Panc1 (cell line): ENCODE data around the gene PLEKHG2. TPM values are rescaled to one million over a fixed set of nuclear protein-coding genes. Genes with fewer than 3 reads are reported as not detected.
"Not testable (repeated sequence)": the region's sequence is repeated elsewhere in the genome, so short reads cannot be mapped to it uniquely, and the experiment has no call there.

ENCODE experiments used
- ATAC-seq: fragments of 200-7000 bp; cut with Tn5 transposase; 2 replicates; pipeline ENCODE4 v1.9.1; 2020; ENCODE audit warnings: mild to moderate bottlenecking, moderate library complexity
- BruUV-seq: library from RNA; stranded (reverse); fragments of 400-500 nt; replicated peaks from 2 replicates; lab custom pipeline; 2021; lab: Mats Ljungman, UMichigan
- CTCF ChIA-PET: fragments of 300-600 bp; sonication (Branson Sonifier 250); formaldehyde crosslinking; loops from one replicate; lab custom pipeline; 2022; ENCODE audit warnings: antibody characterized with exemption; lab: Charles Lee
- POLR2A ChIA-PET: fragments of 300-600 bp; sonication (Branson Sonifier 250); formaldehyde crosslinking; loops from one replicate; lab custom pipeline; 2022; ENCODE audit warnings: antibody characterized with exemption; lab: Charles Lee
- DNase-seq: peaks from one replicate; pipeline ENCODE4 v3.0.0-alpha.2; 2010; ENCODE audit warnings: low read depth, low spot score
- H3K27ac ChIP-seq: 2 replicates; pipeline ENCODE4 v1.5.1; 2011; ENCODE audit warnings: mild to moderate bottlenecking, low read length, inconsistent platforms
- H3K27me3 ChIP-seq: fragments of 200-500 bp; sonication (Bioruptor generic); 2 replicates; pipeline ENCODE4 v1.6.0; 2014; ENCODE audit warnings: low read length, inconsistent platforms; ENCODE audit not compliant: control insufficient read depth, insufficient read depth
- H3K36me3 ChIP-seq: fragments of 200-500 bp; sonication (Bioruptor generic); 2 replicates; pipeline ENCODE4 v1.5.1; 2014; ENCODE audit warnings: inconsistent platforms, mild to moderate bottlenecking, low read length, moderate library complexity; ENCODE audit not compliant: control insufficient read depth, insufficient read depth
- H3K4me1 ChIP-seq: 2 replicates; pipeline ENCODE4 v1.5.1; 2011; ENCODE audit warnings: inconsistent platforms, mild to moderate bottlenecking, low read length, moderate library complexity; ENCODE audit not compliant: control insufficient read depth, insufficient read depth
- H3K4me3 ChIP-seq, 2 experiments: 2 replicates each; pipeline ENCODE4 v1.5.1; 2011 to 2012; ENCODE audit warnings: low read depth in 2 of 2, low read length in 2 of 2, mild to moderate bottlenecking in 2 of 2, inconsistent platforms in 1 of 2, moderate library complexity in 1 of 2
- H3K9me3 ChIP-seq: fragments of 200-500 bp; sonication (Bioruptor generic); 2 replicates; pipeline ENCODE4 v1.5.1; 2014; ENCODE audit warnings: low read depth, mild to moderate bottlenecking, inconsistent platforms, low read length, moderate library complexity; ENCODE audit not compliant: control insufficient read depth, insufficient read depth
- POLR2AphosphoS5 ChIP-seq: IDR thresholded peaks from 2 replicates; pipeline ENCODE4 v1.6.1; 2012; ENCODE audit warnings: mild to moderate bottlenecking, low read depth, low read length, moderate library complexity
- SIN3A ChIP-seq: IDR thresholded peaks from 2 replicates; pipeline ENCODE4 v1.6.1; 2012; ENCODE audit warnings: low read depth, mild to moderate bottlenecking, low read length, moderate library complexity, borderline replicate concordance; ENCODE audit not compliant: insufficient read depth
- TCF7L2 ChIP-seq: IDR thresholded peaks from 2 replicates; pipeline ENCODE4 v1.6.1; 2011; ENCODE audit warnings: mild to moderate bottlenecking, low read depth, low read length, inconsistent platforms
- in situ Hi-C: cut with HindIII; loops from 2 replicates; pipeline ENCODE4 v1.10.0; 2016; ENCODE audit warnings: low sequenced_read_pairs, low pct_unique_long_range_greater_than_20kb
- intact Hi-C: fragments of 100-400 bp; cut with micrococcal nuclease; formaldehyde crosslinking; loops from one replicate; pipeline ENCODE4 v1.10.0; 2022; ENCODE audit not compliant: unreplicated experiment
- total RNA-seq: library from RNA; stranded (reverse); gene quantifications from one replicate; pipeline ENCODE4 v1.2.1, GENCODE V29; 2021; ENCODE audit not compliant: unreplicated experiment
- TF ChIP-seq, protein P1 (sequence below): fragments of 450-650 bp; IDR thresholded peaks from 2 replicates; pipeline ENCODE4 v1.5.1; 2017; ENCODE audit warnings: mild to moderate bottlenecking
- TF ChIP-seq, protein P2 (sequence below), 2 experiments: IDR thresholded peaks; 2 replicates each; pipeline ENCODE4 v1.6.1; 2011 to 2012; ENCODE audit warnings: low read depth in 2 of 2, control low read depth in 1 of 2, low read length in 1 of 2, mild to moderate bottlenecking in 1 of 2, moderate library complexity in 1 of 2; ENCODE audit not compliant: insufficient read depth in 1 of 2

PLEKHG2 gene
- total RNA-seq, 1 experiment from 2014 or later, result 1,988 TPM

DNA sequence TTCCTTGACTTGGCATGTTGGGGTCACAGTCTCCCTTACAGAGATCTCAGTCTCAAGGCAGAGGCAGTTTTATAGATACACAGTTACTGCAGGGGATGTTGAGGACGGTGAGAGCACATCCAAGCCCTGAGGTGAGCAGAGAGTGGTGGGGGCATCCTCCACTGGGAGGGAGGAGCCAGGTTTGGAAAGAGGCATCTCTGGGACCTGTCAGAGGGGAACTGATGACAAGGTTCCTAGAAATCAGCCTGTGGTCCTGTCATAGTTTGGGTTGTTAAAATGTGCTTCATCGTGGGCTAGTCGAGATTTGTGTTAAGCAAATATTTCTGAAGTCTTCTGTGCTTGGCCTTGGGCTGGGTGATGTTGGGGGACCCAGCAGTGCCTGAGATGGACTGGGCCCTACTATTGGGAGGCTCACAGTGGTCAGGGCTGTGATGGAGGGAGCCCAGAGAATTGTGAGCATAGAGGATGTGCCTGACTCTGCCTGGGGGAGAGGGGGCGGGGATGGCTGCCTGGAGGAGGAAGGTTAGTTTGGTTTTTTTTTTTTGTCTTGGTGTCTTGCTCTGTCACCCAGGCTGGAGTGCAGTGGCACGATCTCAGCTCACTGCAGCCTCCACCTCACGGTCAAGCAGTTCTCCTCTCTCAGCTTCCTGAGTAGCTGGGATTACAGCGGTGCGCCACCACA lies 36.8 kb downstream of the PLEKHG2 start:
- CTCF ChIA-PET, result interaction anchor here (0.5 to 4.6 kb wide), 12 partner anchors 9 to 300 kb away, joined by 3 to 36 read pairs (median 6); partner anchors contain the start of genes EID2 and RPS16

DNA sequence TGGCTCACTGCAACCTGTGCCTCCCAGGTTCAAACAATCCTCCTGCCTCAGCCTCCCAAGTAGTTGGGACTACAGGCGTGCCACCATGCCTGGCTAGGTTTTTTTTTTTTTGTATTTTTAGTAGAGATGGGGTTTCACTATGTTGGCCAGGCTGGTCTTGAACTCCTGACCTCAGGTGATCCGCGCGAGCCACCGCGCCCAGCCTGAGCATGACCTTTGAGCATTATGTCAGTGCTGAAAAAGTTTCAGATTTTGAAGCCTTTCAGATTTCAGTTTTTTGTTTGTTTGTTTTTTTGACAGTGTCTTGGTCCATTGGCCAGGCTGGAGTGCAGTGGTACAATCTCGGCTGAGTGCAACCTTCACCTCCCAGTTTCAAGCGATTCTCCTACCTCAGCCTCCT lies 38.8 kb downstream of the PLEKHG2 start:
- not testable (repeated sequence) for BruUV-seq, ATAC-seq, H3K27ac ChIP-seq, H3K9me3 ChIP-seq, DNase-seq, H3K27me3 ChIP-seq, H3K4me3 ChIP-seq
- ChIA-PET CTCF (interaction anchor here (0.6 to 1.5 kb wide), 3 partner anchors 11 to 391 kb away, joined by 3 read pairs; partner anchors contain the start of gene EID2B), POLR2A (interaction anchor here (0.6 to 9.0 kb wide), 2 partner anchors 9 to 18 kb away, joined by 3 to 254 read pairs; partner anchors contain the start of gene RPS16)
- intact Hi-C loops (loop anchor here (2.0 kb wide), 1 partner anchor 22 kb away; no protein-coding TSS in a partner anchor), in situ Hi-C loops (loop anchor here (5.0 kb wide), 1 partner anchor 51 kb away; no protein-coding TSS in a partner anchor)
- Histone ChIP-seq H3K4me1 (peaks cover 29% of the 10 kb centered on the region), H3K36me3 (peaks cover 47% of the 10 kb centered on the region)

More for the DNA sequence above, 36.8 kb downstream of the PLEKHG2 start:
- DNase-seq (no peak), ATAC-seq (no peak)
- Histone ChIP-seq H3K27ac (no peak overlapping the region), H3K4me3 (no peak overlapping the region), H3K4me1 (peaks cover 31% of the 10 kb centered on the region), H3K9me3 (no peaks in the 10 kb centered on the region), H3K36me3 (peaks cover 40% of the 10 kb centered on the region), H3K27me3 (no peaks in the 10 kb centered on the region)
- POLR2A ChIA-PET, result interaction anchor here (0.5 to 9.0 kb wide), 14 partner anchors 16 to 888 kb away, joined by 3 to 254 read pairs (median 7); partner anchors contain the start of genes EID2B and RPS16
- in situ Hi-C loops (no loop called here), intact Hi-C loops (no loop called here)
- TF ChIP-seq, protein P1, sequence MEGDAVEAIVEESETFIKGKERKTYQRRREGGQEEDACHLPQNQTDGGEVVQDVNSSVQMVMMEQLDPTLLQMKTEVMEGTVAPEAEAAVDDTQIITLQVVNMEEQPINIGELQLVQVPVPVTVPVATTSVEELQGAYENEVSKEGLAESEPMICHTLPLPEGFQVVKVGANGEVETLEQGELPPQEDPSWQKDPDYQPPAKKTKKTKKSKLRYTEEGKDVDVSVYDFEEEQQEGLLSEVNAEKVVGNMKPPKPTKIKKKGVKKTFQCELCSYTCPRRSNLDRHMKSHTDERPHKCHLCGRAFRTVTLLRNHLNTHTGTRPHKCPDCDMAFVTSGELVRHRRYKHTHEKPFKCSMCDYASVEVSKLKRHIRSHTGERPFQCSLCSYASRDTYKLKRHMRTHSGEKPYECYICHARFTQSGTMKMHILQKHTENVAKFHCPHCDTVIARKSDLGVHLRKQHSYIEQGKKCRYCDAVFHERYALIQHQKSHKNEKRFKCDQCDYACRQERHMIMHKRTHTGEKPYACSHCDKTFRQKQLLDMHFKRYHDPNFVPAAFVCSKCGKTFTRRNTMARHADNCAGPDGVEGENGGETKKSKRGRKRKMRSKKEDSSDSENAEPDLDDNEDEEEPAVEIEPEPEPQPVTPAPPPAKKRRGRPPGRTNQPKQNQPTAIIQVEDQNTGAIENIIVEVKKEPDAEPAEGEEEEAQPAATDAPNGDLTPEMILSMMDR, result no peak
- no peak for TF ChIP-seq POLR2AphosphoS5
- TF ChIP-seq, protein P2, sequence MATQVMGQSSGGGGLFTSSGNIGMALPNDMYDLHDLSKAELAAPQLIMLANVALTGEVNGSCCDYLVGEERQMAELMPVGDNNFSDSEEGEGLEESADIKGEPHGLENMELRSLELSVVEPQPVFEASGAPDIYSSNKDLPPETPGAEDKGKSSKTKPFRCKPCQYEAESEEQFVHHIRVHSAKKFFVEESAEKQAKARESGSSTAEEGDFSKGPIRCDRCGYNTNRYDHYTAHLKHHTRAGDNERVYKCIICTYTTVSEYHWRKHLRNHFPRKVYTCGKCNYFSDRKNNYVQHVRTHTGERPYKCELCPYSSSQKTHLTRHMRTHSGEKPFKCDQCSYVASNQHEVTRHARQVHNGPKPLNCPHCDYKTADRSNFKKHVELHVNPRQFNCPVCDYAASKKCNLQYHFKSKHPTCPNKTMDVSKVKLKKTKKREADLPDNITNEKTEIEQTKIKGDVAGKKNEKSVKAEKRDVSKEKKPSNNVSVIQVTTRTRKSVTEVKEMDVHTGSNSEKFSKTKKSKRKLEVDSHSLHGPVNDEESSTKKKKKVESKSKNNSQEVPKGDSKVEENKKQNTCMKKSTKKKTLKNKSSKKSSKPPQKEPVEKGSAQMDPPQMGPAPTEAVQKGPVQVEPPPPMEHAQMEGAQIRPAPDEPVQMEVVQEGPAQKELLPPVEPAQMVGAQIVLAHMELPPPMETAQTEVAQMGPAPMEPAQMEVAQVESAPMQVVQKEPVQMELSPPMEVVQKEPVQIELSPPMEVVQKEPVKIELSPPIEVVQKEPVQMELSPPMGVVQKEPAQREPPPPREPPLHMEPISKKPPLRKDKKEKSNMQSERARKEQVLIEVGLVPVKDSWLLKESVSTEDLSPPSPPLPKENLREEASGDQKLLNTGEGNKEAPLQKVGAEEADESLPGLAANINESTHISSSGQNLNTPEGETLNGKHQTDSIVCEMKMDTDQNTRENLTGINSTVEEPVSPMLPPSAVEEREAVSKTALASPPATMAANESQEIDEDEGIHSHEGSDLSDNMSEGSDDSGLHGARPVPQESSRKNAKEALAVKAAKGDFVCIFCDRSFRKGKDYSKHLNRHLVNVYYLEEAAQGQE (IDR thresholded peaks at IDR 0.05; ENCODE audit: insufficient read depth in 1 of 2, low read depth in 2 of 2, low read length in 1 of 2), result no peak
- no peak for TF ChIP-seq SIN3A
- no peak for TF ChIP-seq TCF7L2
- no TSS peak for BruUV-seq

DNA sequence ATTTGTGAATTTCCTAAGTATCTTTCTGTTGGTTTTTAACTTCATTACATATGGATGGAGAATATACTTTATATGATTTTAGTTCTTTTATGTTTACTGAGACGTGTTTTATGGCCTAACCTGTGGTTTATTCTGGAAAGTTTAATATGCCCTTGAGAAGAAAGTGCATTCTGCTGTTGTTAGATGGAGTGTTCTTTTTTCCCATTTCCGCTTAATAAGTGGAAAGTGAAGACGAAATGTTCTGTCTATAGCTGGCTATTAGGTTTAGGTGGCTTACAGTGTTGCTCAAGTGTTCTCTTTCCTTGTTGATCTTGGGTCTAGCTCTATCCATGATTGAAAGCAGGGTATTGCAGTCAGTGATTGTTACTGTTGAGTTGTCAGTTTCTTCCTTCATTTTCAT lies 50.9 kb downstream of the PLEKHG2 start:
- Histone ChIP-seq H3K9me3 (no peaks in the 10 kb centered on the region), H3K27ac (no peak overlapping the region), H3K4me3 (no peak overlapping the region), H3K4me1 (no peaks in the 10 kb centered on the region), H3K27me3 (no peaks in the 10 kb centered on the region), H3K36me3 (peaks cover 73% of the 10 kb centered on the region)
- no peak for TF ChIP-seq TCF7L2
- no peak for TF ChIP-seq POLR2AphosphoS5
- TF ChIP-seq, protein P1, result no peak
- TF ChIP-seq, protein P2 (IDR thresholded peaks at IDR 0.05; ENCODE audit: insufficient read depth in 1 of 2, low read depth in 2 of 2, low read length in 1 of 2), result no peak
- TF ChIP-seq SIN3A, result no peak
- ChIA-PET CTCF (interaction anchor here (0.6 to 4.7 kb wide), 7 partner anchors 10 to 451 kb away, joined by 3 to 57 read pairs (median 6); partner anchors contain the start of genes DLL3 and SUPT5H), POLR2A (interaction anchor here (0.7 to 2.0 kb wide), 7 partner anchors 18 to 898 kb away, joined by 3 to 16 read pairs (median 7); partner anchors contain the start of genes DLL3, RPS16 and SUPT5H)
- intact Hi-C loops (no loop called here), in situ Hi-C loops (no loop called here)
- BruUV-seq, result no TSS peak
- ATAC-seq (no peak), DNase-seq (no peak)
